Hepatocyte (in vitro differentiated cells): Measurements from ENCODE around the gene OSCAR. TPM values are rescaled to one million over a fixed set of nuclear protein-coding genes. Genes with fewer than 3 reads are reported as not detected.

Experiments used
- DNase-seq: peaks from one replicate; pipeline ENCODE4 v3.0.0-alpha.2; 2016; ENCODE audit warnings: low spot score
- H2AFZ ChIP-seq: fragments of 200-600 bp; sonication (generic); 2 replicates; pipeline ENCODE4 v1.6.0; 2016; ENCODE audit warnings: antibody characterized with exemption, mild to moderate bottlenecking
- H3K27ac ChIP-seq: fragments of 200-600 bp; sonication (generic); 2 replicates; pipeline ENCODE4 v1.5.1; 2016; ENCODE audit warnings: mild to moderate bottlenecking
- H3K27me3 ChIP-seq: fragments of 200-600 bp; sonication (generic); 2 replicates; pipeline ENCODE4 v1.6.1; 2016
- H3K36me3 ChIP-seq: fragments of 200-600 bp; sonication (generic); replicated peaks from 2 replicates; pipeline ENCODE4 v1.5.1; 2016; ENCODE audit warnings: low read depth; ENCODE audit not compliant: insufficient read depth
- H3K4me1 ChIP-seq: fragments of 200-600 bp; sonication (generic); 2 replicates; pipeline ENCODE4 v1.5.1; 2016; ENCODE audit warnings: mild to moderate bottlenecking, moderate library complexity; ENCODE audit not compliant: insufficient read depth
- H3K4me2 ChIP-seq: fragments of 200-600 bp; sonication (generic); 2 replicates; pipeline ENCODE4 v1.6.0; 2016
- H3K4me3 ChIP-seq: fragments of 200-600 bp; sonication (generic); 2 replicates; pipeline ENCODE4 v1.5.1; 2016; ENCODE audit warnings: mild to moderate bottlenecking
- H3K79me2 ChIP-seq: fragments of 200-600 bp; sonication (generic); 2 replicates; pipeline ENCODE4 v1.6.0; 2017; ENCODE audit warnings: mild to moderate bottlenecking
- H3K9me2 ChIP-seq: fragments of 200-600 bp; sonication (generic); replicated peaks from 2 replicates; pipeline ENCODE4 v1.6.0; 2017; ENCODE audit warnings: mild to moderate bottlenecking; ENCODE audit not compliant: insufficient read depth
- H3K9me3 ChIP-seq: fragments of 200-600 bp; sonication (generic); 2 replicates; pipeline ENCODE4 v1.5.1; 2016; ENCODE audit warnings: low read depth, mild to moderate bottlenecking
- H4K20me1 ChIP-seq: fragments of 200-600 bp; sonication (generic); 2 replicates; pipeline ENCODE4 v1.6.0; 2016; ENCODE audit warnings: mild to moderate bottlenecking; ENCODE audit not compliant: insufficient read depth, poor library complexity, severe bottlenecking
- CTCF ChIP-seq: fragments of 200-600 bp; sonication (generic); IDR thresholded peaks from 2 replicates; pipeline ENCODE4 v1.5.1; 2016; ENCODE audit warnings: antibody characterized with exemption, mild to moderate bottlenecking; ENCODE audit not compliant: poor library complexity
- EZH2 ChIP-seq: fragments of 200-600 bp; sonication (generic); IDR thresholded peaks from 2 replicates; pipeline ENCODE4 v1.6.1; 2016; ENCODE audit warnings: antibody characterized with exemption, mild to moderate bottlenecking, borderline replicate concordance
- EZH2phosphoT487 ChIP-seq: fragments of 200-600 bp; sonication (generic); IDR thresholded peaks from one replicate; pipeline ENCODE4 v1.6.1; 2018; ENCODE audit warnings: antibody characterized with exemption, mild to moderate bottlenecking, low read depth, moderate library complexity; ENCODE audit not compliant: unreplicated experiment, severe bottlenecking
- WGBS: methylation state at CpG from one replicate; pipeline ENCODE4 v1.1.6; 2016; ENCODE audit warnings: low lambda C conversion rate; ENCODE audit errors: missing lambda C conversion rate; 5-methylcytosine and 5-hydroxymethylcytosine counted together
- polyA plus RNA-seq: library from polyadenylated mRNA; unstranded; fragments of >200 nt; fragmentation: Nextera tagmentation; extraction: Ambion mirVana; gene quantifications from 2 replicates; pipeline ENCODE4 v1.2.1, GENCODE V29; 2016
- total RNA-seq: library from RNA; depleted of rRNA; stranded (reverse); fragments of >200 nt; gene quantifications from 2 replicates; pipeline ENCODE4 v1.2.3, GENCODE V29; 2014

The OSCAR gene
- total and polyA plus RNA-seq, 2 experiments from 2014 or later = 0.16 TPM; not detected in 1

- no peak for TF ChIP-seq EZH2
- TF ChIP-seq EZH2phosphoT487 = no peak
- TF ChIP-seq CTCF = no peak
- Histone ChIP-seq H3K4me2 (no peak overlapping the region), H3K9me2 (no peaks in the 10 kb centered on the region), H3K4me3 (no peak overlapping the region), H4K20me1 (no peaks in the 10 kb centered on the region), H3K79me2 (no peaks in the 10 kb centered on the region), H2AFZ (no peak overlapping the region), H3K27me3 (peaks cover 16% of the 10 kb centered on the region), H3K9me3 (no peaks in the 10 kb centered on the region), H3K27ac (no peak overlapping the region), H3K4me1 (peaks cover 10% of the 10 kb centered on the region), H3K36me3 (no peaks in the 10 kb centered on the region)
- 87% methylated on average over 17 of the region's 17 CpGs for WGBS
- no peak for DNase-seq
Observed at GRCh38 chr19:54094426-54095000, 6.1 kb downstream of the OSCAR start.

- Histone ChIP-seq H3K9me3 (no peaks in the 10 kb centered on the region), H3K9me2 (no peaks in the 10 kb centered on the region), H3K4me1 (no peaks in the 10 kb centered on the region), H3K27me3 (no peaks in the 10 kb centered on the region), H3K79me2 (no peaks in the 10 kb centered on the region), H3K4me3 (no peak overlapping the region), H3K27ac (no peak overlapping the region), H4K20me1 (no peaks in the 10 kb centered on the region), H3K4me2 (no peak overlapping the region), H3K36me3 (no peaks in the 10 kb centered on the region), H2AFZ (no peak overlapping the region)
- 91% methylated on average over 3 of the region's 3 CpGs for WGBS
- no peak for TF ChIP-seq EZH2phosphoT487
- no peak for TF ChIP-seq CTCF
- TF ChIP-seq EZH2 = no peak
- no peak for DNase-seq
Observed at GRCh38 chr19:54084410-54084809, 16.2 kb downstream of the OSCAR start.

DNA sequence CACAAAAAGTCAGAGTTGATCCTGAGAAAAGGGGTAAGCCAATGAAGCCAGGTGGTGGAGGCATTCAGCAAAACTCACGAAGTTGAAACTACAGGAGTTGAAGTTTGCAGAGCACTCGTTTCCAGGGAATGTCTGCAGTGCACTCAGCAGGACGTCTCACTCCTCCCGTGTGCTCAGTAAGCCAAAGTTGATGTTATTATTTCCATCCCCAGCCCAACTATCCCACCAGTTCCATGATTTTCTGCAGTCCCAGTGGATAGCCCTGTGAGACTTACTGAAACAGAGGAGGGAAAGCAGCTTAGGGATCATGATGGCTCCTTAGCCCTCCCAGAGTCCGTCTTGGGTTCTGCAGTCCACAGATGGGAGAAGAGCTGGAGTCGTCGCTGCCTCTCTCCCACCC lies 19.6 kb downstream of the OSCAR start, which contains the start of gene TARM1:
Gene TARM1 (minus strand): TSS at position 334 of the 400 bp plus-strand sequence. CDS start 25 bp downstream, at position 309.
- Histone ChIP-seq H3K4me3 (no peak within 1 kb of the TSS), H3K27ac (no peak within 1 kb of the TSS), H3K9me2 (no peaks in the 10 kb centered on the region), H3K27me3 (no peaks in the 10 kb centered on the region), H2AFZ (no peak within 1 kb of the TSS), H3K4me2 (no peak within 1 kb of the TSS), H3K36me3 (no peaks in the 10 kb centered on the region), H4K20me1 (no peaks in the 10 kb centered on the region), H3K9me3 (no peaks in the 10 kb centered on the region), H3K4me1 (no peaks in the 10 kb centered on the region), H3K79me2 (no peaks in the 10 kb centered on the region)
- TF ChIP-seq EZH2phosphoT487 (no peak), CTCF (no peak), EZH2 (no peak)
- 88% methylated on average over 7 of the region's 7 CpGs for WGBS
- DNase-seq = no peak
